GM23248 (cell line): Measurements from ENCODE around the gene SDK2.

Experiments
- EZH2 ChIP-seq: fragments of 200-600 bp; sonication (generic); IDR thresholded peaks from 2 replicates; pipeline ENCODE4 v1.6.1; 2018; ENCODE audit warnings: antibody characterized with exemption, mild to moderate bottlenecking; ENCODE audit not compliant: insufficient read depth, poor library complexity, severe bottlenecking
- EZH2phosphoT487 ChIP-seq: fragments of 200-600 bp; sonication (generic); IDR thresholded peaks from 2 replicates; pipeline ENCODE4 v1.6.1; 2018; ENCODE audit warnings: antibody characterized with exemption, moderate library complexity, mild to moderate bottlenecking, low read depth; ENCODE audit not compliant: insufficient read depth

DNA sequence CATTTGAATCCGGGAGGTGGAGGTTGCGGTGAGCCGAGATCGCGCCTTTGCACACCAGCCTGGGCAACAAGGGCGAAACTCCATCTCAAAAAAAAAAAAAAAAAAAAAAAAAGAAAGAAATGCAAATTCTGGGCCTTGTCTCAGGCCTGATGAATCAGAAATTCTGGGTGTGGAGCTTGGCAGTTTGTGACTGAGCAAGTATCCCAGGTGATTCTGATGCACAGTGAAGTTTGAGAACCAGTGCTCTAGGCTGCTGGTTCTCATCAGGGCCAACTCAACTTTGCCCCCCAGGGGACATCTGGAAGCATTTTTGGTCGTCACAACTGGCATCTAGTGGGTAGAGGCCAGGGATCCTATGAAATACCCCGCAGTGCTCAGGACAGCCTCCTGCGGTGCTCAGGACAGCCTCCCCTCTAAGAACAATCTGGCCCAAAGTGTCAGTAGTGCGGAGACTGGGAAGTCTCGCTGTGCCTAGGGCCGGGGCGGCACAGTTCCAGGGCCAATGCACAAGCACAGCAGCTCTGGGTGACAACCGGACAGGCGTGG, 55.9 kb downstream of the SDK2 start:
- no peak for TF ChIP-seq EZH2
- no peak for TF ChIP-seq EZH2phosphoT487
